SK-N-SH treated with all-trans-retinoic acid at 6 μM for 48 hours (cell line): Measurements from ENCODE around the gene GNPDA1.

Experiments used
- ARNTL ChIP-seq: fragments of 450-650 bp; formaldehyde crosslinking; IDR thresholded peaks from 2 replicates; pipeline ENCODE4 v1.5.0; 2020; ENCODE audit warnings: low read depth, mild to moderate bottlenecking, moderate library complexity, borderline replicate concordance
- BACH2 ChIP-seq: fragments of 250-450 bp; sonication (Bioruptor Pico); IDR thresholded peaks from 2 replicates; pipeline ENCODE4 v1.9.0; 2021; ENCODE audit warnings: mild to moderate bottlenecking, borderline replicate concordance
- CSDC2 ChIP-seq: fragments of 250-450 bp; sonication (Bioruptor Pico); IDR thresholded peaks from 2 replicates; pipeline ENCODE4 v1.5.0; 2020; ENCODE audit warnings: mild to moderate bottlenecking, moderate library complexity
- ISL1 ChIP-seq: fragments of 250-450 bp; sonication (Bioruptor Pico); IDR thresholded peaks from 2 replicates; pipeline ENCODE4 v2.1.2; 2022; ENCODE audit warnings: mild to moderate bottlenecking, moderate library complexity
- RARB ChIP-seq: fragments of 250-450 bp; sonication (Bioruptor Pico); IDR thresholded peaks from 2 replicates; pipeline ENCODE4 v1.8.0; 2021; ENCODE audit warnings: mild to moderate bottlenecking, moderate library complexity
- ZFP30 ChIP-seq: fragments of 450-650 bp; formaldehyde crosslinking; IDR thresholded peaks from 2 replicates; pipeline ENCODE4 v1.5.0; 2022; ENCODE audit warnings: mild to moderate bottlenecking, moderate library complexity
- ZNF70 ChIP-seq: fragments of 450-650 bp; formaldehyde crosslinking; IDR thresholded peaks from 2 replicates; pipeline ENCODE4 v1.5.0; 2020; ENCODE audit warnings: mild to moderate bottlenecking, moderate library complexity
- ZNF8 ChIP-seq: fragments of 450-650 bp; formaldehyde crosslinking; IDR thresholded peaks from 2 replicates; pipeline ENCODE4 v1.5.0; 2020; ENCODE audit warnings: mild to moderate bottlenecking, moderate library complexity
- TF ChIP-seq, protein P1 (sequence below): fragments of 250-450 bp; sonication (Bioruptor Pico); IDR thresholded peaks from 2 replicates; pipeline ENCODE4 v1.5.1; 2020; ENCODE audit warnings: low read depth, mild to moderate bottlenecking, moderate library complexity
- TF ChIP-seq, protein P2 (sequence below): fragments of 250-450 bp; sonication (Bioruptor Pico); IDR thresholded peaks from 2 replicates; pipeline ENCODE4 v1.8.0; 2020; ENCODE audit warnings: mild to moderate bottlenecking, moderate library complexity, borderline replicate concordance

DNA sequence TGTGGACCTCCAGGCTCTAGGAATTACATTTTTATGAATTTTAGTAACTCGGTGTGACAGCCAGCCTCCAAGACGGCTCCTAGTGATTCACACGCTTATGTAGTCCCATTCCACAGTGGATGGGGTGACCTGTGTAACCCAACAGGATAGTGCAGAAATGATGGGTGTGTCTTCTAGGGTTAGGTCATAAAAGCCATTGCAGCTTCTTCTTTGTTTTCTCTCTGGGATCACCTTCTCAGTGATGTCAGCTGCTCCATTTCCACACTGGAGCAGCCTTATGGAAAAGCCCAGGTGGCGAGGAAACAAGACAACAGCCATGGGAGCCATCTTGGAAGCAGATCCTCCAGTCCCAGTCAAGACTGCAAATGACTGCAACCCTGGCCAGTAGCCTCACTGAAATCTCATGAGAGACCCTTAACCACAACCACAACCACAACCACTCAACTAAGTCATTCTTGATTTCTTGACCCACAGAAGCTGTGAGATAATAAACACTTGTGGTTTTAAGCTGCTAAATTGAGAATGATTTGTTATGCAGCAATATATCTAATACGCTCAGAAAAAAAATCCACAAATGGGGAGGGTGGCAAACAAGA lies 5.1 kb upstream of the GNPDA1 start:
- TF ChIP-seq BACH2 (CRISPR knock-in tag): no peak
- TF ChIP-seq RARB (CRISPR knock-in tag): no peak
- TF ChIP-seq ZFP30 (CRISPR knock-in tag): no peak
- TF ChIP-seq, protein P1, sequence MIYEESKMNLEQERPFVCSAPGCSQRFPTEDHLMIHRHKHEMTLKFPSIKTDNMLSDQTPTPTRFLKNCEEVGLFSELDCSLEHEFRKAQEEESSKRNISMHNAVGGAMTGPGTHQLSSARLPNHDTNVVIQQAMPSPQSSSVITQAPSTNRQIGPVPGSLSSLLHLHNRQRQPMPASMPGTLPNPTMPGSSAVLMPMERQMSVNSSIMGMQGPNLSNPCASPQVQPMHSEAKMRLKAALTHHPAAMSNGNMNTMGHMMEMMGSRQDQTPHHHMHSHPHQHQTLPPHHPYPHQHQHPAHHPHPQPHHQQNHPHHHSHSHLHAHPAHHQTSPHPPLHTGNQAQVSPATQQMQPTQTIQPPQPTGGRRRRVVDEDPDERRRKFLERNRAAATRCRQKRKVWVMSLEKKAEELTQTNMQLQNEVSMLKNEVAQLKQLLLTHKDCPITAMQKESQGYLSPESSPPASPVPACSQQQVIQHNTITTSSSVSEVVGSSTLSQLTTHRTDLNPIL (CRISPR knock-in tag): no peak
- TF ChIP-seq ZNF70 (CRISPR knock-in tag): no peak
- TF ChIP-seq, protein P2, sequence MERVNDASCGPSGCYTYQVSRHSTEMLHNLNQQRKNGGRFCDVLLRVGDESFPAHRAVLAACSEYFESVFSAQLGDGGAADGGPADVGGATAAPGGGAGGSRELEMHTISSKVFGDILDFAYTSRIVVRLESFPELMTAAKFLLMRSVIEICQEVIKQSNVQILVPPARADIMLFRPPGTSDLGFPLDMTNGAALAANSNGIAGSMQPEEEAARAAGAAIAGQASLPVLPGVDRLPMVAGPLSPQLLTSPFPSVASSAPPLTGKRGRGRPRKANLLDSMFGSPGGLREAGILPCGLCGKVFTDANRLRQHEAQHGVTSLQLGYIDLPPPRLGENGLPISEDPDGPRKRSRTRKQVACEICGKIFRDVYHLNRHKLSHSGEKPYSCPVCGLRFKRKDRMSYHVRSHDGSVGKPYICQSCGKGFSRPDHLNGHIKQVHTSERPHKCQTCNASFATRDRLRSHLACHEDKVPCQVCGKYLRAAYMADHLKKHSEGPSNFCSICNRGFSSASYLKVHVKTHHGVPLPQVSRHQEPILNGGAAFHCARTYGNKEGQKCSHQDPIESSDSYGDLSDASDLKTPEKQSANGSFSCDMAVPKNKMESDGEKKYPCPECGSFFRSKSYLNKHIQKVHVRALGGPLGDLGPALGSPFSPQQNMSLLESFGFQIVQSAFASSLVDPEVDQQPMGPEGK (CRISPR knock-in tag): no peak
- TF ChIP-seq CSDC2 (CRISPR knock-in tag): no peak
- TF ChIP-seq ISL1 (CRISPR knock-in tag): no peak
- TF ChIP-seq ZNF8: no peak
- no peak for TF ChIP-seq ARNTL (CRISPR knock-in tag)
